HG03066 (cell line): ENCODE data around the gene CEBPZ.
"Not testable (repeated sequence)": the region's sequence is repeated elsewhere in the genome, so short reads cannot be mapped to it uniquely, and the experiment has no call there.

ENCODE experiments used
- ATAC-seq: cut with Tn5 transposase; IDR thresholded peaks from one replicate; pipeline ENCODE4 v1.9.1; 2021; ENCODE audit warnings: low read depth; ENCODE audit not compliant: unreplicated experiment

CEBPZ gene

DNA sequence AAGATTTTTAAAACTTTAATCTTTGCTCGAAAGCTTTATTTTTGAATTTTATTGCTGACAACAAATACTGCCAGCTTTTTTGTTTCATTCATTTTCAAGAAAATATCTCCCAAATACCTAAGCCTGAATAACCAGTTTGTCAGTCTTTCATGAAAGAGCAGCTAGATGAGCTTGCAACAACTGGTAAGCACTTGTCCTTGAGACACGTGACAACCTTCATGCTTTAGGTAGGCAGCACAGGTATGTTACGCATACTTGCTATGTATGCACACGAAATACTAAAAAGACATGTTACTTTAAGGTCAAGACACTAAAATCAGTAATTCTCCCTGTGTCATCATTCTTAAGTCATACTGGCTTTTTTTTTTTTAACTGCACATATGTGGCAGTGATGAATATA, 12.3 kb downstream of the CEBPZ start:
- no peak for ATAC-seq

DNA sequence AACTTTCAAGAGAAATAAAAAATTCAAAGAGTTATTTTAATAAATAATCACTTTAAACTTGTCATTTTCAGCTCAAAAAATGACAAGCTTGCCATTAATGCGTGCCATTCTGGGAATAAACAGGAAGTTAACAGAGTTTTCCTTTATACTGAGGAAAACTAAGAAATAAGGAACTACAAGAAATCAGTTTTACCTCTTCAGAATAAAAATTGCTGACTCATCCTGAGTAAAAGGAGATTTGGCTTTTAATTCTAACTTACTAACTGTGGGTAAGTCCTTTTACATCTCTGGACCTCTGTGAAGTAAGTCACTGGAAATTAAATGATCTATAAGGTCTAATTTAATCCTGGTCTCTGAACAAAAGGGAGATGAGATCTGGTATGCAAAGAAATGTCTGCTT, 16.1 kb downstream of the CEBPZ start:
- no peak for ATAC-seq

DNA sequence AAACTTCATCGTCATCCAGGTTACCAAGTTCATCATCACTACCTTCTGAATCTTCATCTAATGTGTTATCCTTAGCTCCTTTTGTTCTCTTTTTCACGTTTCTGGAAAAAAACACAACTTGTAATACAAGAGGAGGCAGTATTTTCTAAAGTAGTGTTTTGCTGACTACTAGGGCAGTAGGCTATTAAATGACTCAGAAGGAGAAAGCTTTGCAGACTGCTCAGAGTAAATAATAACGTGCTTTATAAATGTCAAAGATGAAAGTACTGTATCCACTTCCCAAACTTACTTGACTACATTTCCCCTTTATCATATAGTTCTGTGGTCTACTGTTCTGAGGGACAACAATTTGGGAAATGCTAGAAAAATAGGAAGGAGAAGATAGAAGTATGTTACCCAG, 19.5 kb downstream of the CEBPZ start:
- no peak for ATAC-seq

GRCh38 chr2:37211212-37211611, 20.2 kb downstream of the CEBPZ start:
- ATAC-seq: no peak

DNA sequence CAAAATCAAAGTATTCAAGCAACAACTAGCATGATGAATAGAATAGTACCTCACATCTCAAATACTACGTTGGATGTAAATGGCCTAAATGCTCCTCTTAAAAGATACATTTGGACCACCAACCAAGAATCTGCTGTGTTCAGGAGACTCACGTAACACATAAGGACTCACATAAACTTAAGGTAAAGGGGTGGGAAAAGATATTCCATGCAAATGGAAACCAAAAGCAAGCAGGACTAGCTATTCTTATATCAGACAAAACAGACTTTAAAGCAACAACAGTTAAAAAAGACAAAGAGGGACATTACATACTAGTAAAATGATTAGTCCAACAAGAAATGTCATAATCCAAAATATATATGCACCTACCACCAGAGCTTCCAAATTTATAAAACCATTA, 24.6 kb downstream of the CEBPZ start:
- not testable (repeated sequence) for ATAC-seq

- no peak for ATAC-seq
Observed at GRCh38 chr2:37205689-37206341, 25.6 kb downstream of the CEBPZ start.

DNA sequence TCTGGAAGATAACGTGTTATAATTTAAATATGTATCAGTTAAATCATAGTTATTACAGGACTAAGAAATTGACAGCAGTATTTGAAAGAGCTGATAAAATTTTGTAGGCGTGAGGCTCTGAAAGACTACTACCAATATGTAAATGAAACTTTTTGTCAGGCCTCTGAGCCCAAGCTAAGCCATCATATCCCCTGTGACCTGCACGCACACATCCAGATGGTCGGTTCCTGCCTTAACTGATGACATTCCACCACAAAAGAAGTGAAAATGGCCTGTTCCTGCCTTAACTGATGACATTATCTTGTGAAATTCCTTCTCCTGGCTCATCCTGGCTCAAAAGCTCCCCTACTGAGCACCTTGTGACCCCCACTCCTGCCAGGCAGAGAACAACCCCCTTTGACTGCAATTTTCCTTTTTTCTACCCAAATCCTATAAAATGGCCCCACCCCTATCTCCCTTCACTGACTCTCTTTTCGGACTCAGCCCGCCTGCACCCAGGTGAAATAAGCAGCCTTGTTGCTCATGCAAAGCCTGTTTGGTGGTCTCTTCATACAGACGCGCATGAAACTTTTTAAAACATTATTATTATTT, 26.2 kb downstream of the CEBPZ start:
- ATAC-seq: not testable (repeated sequence)

- no peak for ATAC-seq
Observed at GRCh38 chr2:37203708-37204107, 27.7 kb downstream of the CEBPZ start.

DNA sequence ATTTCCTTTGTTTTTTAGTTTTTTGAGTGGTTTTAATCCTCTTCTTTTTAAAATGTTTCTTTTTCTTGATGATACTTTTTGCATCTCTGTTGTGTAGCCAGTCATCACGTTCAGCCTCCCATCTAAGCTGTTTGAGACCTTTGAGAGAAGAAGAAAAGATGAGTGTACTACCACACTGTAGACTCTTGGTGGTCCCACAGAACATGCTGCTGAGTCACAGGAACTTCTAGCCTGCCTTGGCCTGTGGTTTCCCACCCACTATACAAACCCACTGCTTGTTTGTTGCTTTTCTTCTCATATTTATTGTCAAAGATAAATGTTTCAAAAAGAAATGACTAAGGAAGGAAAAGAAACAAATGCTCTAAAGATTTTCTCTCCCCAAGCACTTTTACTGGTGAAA, 29.6 kb downstream of the CEBPZ start:
- ATAC-seq: no peak

- ATAC-seq: no peak
Observed at GRCh38 chr2:37201208-37201607, 30.2 kb downstream of the CEBPZ start.

- ATAC-seq: no peak
Observed at GRCh38 chr2:37198681-37199065, 32.7 kb downstream of the CEBPZ start.

DNA sequence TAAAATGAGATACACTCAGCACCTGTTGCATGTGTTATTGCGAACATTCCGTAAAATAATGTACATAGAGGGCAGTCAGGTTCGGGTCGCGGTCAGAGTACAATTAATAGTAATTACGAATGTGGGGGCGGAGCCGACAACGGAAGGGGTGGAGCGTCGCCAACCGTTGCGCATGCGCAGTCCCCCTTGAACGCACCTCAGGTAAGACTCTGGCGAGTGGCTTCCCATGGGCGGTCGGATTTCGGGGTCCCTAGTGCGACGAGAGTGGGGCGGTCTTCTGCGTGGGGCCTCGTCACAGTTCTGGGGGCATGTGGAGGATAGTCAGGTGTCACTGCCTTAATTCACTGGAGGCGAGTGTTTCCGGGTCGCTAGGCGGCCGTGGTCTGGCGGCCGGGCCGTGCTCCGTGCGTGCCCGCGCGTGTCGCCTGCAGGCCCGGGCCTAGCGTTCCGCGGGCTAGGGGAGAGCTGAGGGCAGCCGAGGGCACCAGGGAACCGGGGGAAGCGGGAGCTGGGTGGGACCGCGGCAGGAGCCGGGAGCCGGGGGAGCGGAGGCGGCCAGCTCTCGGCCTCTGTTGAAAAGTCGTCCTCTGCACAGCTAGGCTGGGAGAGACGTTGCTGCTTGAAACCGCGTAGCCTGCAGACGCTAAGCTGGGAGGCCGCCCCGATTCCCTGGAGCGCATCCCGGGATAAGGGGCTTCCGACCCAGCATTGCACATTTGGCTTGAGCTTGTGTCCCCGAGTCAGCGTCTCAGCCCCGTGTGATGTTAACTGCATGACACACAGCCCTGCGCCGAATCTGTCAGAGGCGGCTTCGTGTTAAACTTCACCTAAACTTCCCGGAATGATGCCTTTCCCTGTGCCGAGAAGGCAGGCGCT, 34.8 kb downstream of the CEBPZ start, which contains the start of gene CEBPZOS:
Gene CEBPZOS (plus strand): TSS at position 177 of the 876 bp plus-strand sequence. CDS start 3,209 bp downstream, outside the sequence.
- ATAC-seq: peak; percentile 60

- not testable (repeated sequence) for ATAC-seq
Observed at GRCh38 chr2:37195862-37196319, 35.5 kb downstream of the CEBPZ start.

GRCh38 chr2:37192551-37192950, 38.8 kb downstream of the CEBPZ start:
- no peak for ATAC-seq

GRCh38 chr2:37191747-37192146, 39.6 kb downstream of the CEBPZ start:
- ATAC-seq: no peak

DNA sequence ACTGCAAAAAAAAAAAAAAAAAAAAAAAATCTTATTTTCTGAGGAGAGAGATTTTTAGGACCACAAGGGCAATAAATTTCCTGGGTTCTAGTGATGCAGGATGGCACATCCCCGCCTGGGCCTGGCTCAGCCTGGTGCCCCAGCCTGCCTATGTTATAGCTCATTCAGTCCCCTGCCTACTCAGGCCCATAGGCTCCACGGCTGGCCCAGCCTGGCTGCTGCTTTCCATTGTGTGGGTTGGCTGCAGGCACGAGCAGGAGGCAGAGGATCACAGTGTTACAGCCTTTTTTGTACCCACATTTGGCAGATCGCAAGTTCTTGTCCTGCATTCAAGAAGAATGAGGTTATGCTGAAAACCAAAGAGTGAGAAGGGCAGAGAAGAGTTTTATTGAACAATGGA, 40.1 kb downstream of the CEBPZ start:
- no peak for ATAC-seq

DNA sequence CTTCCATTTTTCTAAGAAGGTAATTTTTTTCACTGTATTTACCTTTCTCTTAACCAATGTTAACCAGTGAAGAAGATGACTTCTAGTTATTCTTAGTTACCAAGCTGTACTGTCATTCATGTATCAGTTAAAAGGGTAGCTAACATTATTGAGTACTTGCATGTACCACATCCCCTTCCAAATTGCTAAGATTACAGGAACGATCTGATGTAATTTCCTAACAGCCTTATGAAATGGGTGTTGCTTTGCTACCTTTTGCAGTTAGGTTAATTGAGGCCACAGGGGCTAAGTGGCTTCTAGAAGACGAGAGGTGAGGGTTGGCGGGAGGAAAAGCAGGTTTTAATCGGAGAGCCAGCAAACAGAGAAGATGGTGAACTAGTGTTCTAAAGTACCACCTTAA, 41.1 kb downstream of the CEBPZ start:
- ATAC-seq: no peak

DNA sequence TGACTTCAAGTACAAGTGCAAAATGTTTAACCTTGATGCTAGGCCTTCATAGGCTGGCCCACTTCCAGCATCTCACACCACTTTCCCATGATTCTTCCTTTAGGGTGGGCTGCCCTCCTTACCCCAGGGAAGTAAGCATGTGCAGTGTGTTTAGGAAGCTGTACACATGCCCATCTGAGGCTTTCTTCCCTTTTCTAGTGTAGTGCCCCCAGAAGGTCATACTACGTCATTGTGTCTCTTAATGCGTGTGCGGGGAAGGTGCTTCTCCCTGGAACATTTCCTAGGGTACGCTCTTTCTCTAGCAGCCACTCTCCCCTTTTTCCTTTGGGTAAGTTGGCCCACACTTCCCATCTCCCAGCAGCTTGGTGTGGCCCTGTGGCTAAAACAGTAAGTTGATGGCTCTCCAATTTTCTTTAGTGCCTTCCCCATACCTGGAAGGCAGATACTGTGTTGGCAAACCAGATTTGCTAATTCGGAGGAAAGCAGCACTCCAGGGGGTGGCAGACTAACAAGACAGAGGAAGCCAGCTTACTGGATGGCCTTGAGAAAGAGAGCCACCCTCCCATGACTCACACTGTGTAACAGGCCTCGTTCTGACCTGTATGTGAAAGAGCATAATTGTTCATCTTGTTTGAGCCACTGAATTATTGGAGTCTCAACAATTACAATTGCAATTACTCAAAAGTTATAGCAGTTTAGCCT, 41.8 kb downstream of the CEBPZ start:
- no peak for ATAC-seq

GRCh38 chr2:37188570-37188969, 42.8 kb downstream of the CEBPZ start, which contains the start of gene SULT6B1:
Gene SULT6B1, minus strand, starts transcription at chr2:37188670. Its CDS starts 30 bp downstream, at chr2:37188640.
- ATAC-seq: no peak
